MM.1S (cell line): ENCODE measurements around the gene SLC10A1.

Experiments
- EZH2 ChIP-seq: fragments of 300-600 bp; sonication (generic); optimal IDR thresholded peaks from 2 replicates; pipeline ENCODE3; 2017; ENCODE audit warnings: low read depth, mild to moderate bottlenecking, antibody characterized with exemption, low read length, mixed read lengths
- TF ChIP-seq, protein P1 (sequence below): fragments of 300-600 bp; sonication (generic); IDR thresholded peaks from 2 replicates; pipeline ENCODE4 v1.5.1; 2016; ENCODE audit warnings: antibody characterized with exemption, low read length, mixed read lengths

GRCh38 chr14:69755784-69756183 lies 41.3 kb downstream of the SLC10A1 start:
- TF ChIP-seq, protein P1, sequence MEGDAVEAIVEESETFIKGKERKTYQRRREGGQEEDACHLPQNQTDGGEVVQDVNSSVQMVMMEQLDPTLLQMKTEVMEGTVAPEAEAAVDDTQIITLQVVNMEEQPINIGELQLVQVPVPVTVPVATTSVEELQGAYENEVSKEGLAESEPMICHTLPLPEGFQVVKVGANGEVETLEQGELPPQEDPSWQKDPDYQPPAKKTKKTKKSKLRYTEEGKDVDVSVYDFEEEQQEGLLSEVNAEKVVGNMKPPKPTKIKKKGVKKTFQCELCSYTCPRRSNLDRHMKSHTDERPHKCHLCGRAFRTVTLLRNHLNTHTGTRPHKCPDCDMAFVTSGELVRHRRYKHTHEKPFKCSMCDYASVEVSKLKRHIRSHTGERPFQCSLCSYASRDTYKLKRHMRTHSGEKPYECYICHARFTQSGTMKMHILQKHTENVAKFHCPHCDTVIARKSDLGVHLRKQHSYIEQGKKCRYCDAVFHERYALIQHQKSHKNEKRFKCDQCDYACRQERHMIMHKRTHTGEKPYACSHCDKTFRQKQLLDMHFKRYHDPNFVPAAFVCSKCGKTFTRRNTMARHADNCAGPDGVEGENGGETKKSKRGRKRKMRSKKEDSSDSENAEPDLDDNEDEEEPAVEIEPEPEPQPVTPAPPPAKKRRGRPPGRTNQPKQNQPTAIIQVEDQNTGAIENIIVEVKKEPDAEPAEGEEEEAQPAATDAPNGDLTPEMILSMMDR: no peak
- TF ChIP-seq EZH2: no peak
